K562 (cell line): ENCODE results near the gene SGMS1. TPM values are rescaled to one million over a fixed set of nuclear protein-coding genes. Genes with fewer than 3 reads are reported as not detected.

ENCODE experiments used
- ATAC-seq: fragments of 200-7000 bp; cut with Tn5 transposase; 3 replicates; pipeline ENCODE4 v1.9.1; 2020; ENCODE audit warnings: moderate library complexity
- BruUV-seq: library from RNA; stranded (reverse); fragments of 400-500 nt; replicated peaks from 2 replicates; lab custom pipeline; 2021; lab: Mats Ljungman, UMichigan
- CTCF ChIA-PET: fragments of 300-600 bp; formaldehyde crosslinking; extraction: SDS; loops from one replicate; lab custom pipeline; 2021; ENCODE audit warnings: low intra/inter-chr PET ratio; lab: Yijun Ruan, JAX
- POLR2A ChIA-PET: fragments of 300-600, 350-650 bp; sonication (Branson Sonifier 250); formaldehyde crosslinking; extraction: SDS; loops from one replicate; lab custom pipeline; 2021; ENCODE audit warnings: antibody characterized with exemption, inconsistent platforms; lab: Yijun Ruan, JAX
- DNase-seq, 4 experiments: peaks; one replicate each; pipeline versions ENCODE4 v3.0.0 to v3.0.0-alpha.2; 2011 to 2018; ENCODE audit warnings: low spot score in 3 of 4, mixed read lengths in 3 of 4; ENCODE audit errors: extremely low read depth in 1 of 4
- FAIRE-seq: peaks from 2 replicates; lab custom pipeline; 2011; peaks lifted over from hg19 to GRCh38; lab: Jason Lieb, UNC
- H2AFZ ChIP-seq: 2 replicates; pipeline ENCODE4 v1.6.0; 2011; ENCODE audit warnings: low read depth, low read length, control low read depth, inconsistent platforms
- H3K27ac ChIP-seq: fragments of 200-600 bp; 3 replicates; pipeline ENCODE4 v1.8.0; 2011; ENCODE audit warnings: low read depth, mild to moderate bottlenecking, control low read depth, inconsistent platforms, low read length, moderate library complexity, mixed read lengths; ENCODE audit errors: extremely low read depth
- H3K27me3 ChIP-seq, 2 experiments: fragments of 300-600 bp in 1 of 2; 2 replicates in 1 of 2; 3 replicates in 1 of 2; pipeline versions ENCODE4 v1.6.0 to v1.8.0; 2011; ENCODE audit warnings: inconsistent platforms in 2 of 2, low read length in 2 of 2, mild to moderate bottlenecking in 1 of 2, mixed read lengths in 1 of 2, moderate library complexity in 1 of 2; ENCODE audit not compliant: control insufficient read depth in 2 of 2, insufficient read depth in 2 of 2
- H3K36me3 ChIP-seq: fragments of 300-600 bp; 3 replicates; pipeline ENCODE4 v1.8.0; 2011; ENCODE audit warnings: mild to moderate bottlenecking, low read length, inconsistent platforms; ENCODE audit not compliant: control insufficient read depth, insufficient read depth
- H3K4me1 ChIP-seq, 2 experiments: fragments of 200-600 bp in 1 of 2; replicated peaks in 1 of 2; 2 replicates in 1 of 2; 3 replicates in 1 of 2; pipeline versions ENCODE4 v1.5.1 to v1.8.0; 2011; ENCODE audit warnings: inconsistent platforms in 2 of 2, low read length in 2 of 2, mild to moderate bottlenecking in 1 of 2, mixed read lengths in 1 of 2, moderate library complexity in 1 of 2; ENCODE audit not compliant: control insufficient read depth in 2 of 2, insufficient read depth in 2 of 2
- H3K4me2 ChIP-seq: 2 replicates; pipeline ENCODE4 v1.6.1; 2011; ENCODE audit warnings: low read length, control low read depth, inconsistent platforms, mixed read lengths; ENCODE audit not compliant: insufficient read depth
- H3K4me3 ChIP-seq: fragments of 200-600 bp; sonication (generic), shearing (Covaris generic); 2 replicates; pipeline ENCODE4 v1.5.1; 2016; ENCODE audit warnings: control low read depth, inconsistent platforms
- H3K79me2 ChIP-seq: fragments of 200-600 bp; 3 replicates; pipeline ENCODE4 v1.8.0; 2011; ENCODE audit warnings: low read length, inconsistent platforms; ENCODE audit not compliant: control insufficient read depth, insufficient read depth
- H3K9ac ChIP-seq, 2 experiments: 2 replicates each; pipeline versions ENCODE4 v1.6.0 to v1.6.1; 2011; ENCODE audit warnings: low read depth in 2 of 2, low read length in 2 of 2, control low read depth in 1 of 2, inconsistent platforms in 1 of 2, mild to moderate bottlenecking in 1 of 2, mixed read lengths in 1 of 2; ENCODE audit not compliant: insufficient read depth in 1 of 2
- H3K9me1 ChIP-seq: one replicate; pipeline ENCODE4 v1.6.0; 2011; ENCODE audit warnings: inconsistent platforms, mild to moderate bottlenecking, low read length, moderate library complexity; ENCODE audit not compliant: control insufficient read depth, insufficient read depth
- H3K9me3 ChIP-seq: replicated peaks from 2 replicates; pipeline ENCODE4 v1.5.1; 2011; ENCODE audit warnings: low read depth, low read length, inconsistent platforms; ENCODE audit not compliant: control insufficient read depth, insufficient read depth
- H4K20me1 ChIP-seq: replicated peaks from 2 replicates; pipeline ENCODE4 v1.6.1; 2011; ENCODE audit warnings: low read length, inconsistent platforms, mixed read lengths; ENCODE audit not compliant: control insufficient read depth, insufficient read depth
- ARID2 ChIP-seq: fragments of 450-650 bp; IDR thresholded peaks from 2 replicates; pipeline ENCODE4 v1.6.1; 2017; ENCODE audit warnings: antibody characterized with exemption, mild to moderate bottlenecking
- CAMTA2 ChIP-seq: fragments of 250-450 bp; sonication (Bioruptor Pico); conservative IDR thresholded peaks from 2 replicates; pipeline ENCODE4 v1.5.1; 2022
- CBFA2T3 ChIP-seq: fragments of 450-650 bp; IDR thresholded peaks from 2 replicates; pipeline ENCODE4 v1.6.1; 2017
- CREBBP ChIP-seq: IDR thresholded peaks from one replicate; pipeline ENCODE4 v1.6.1; 2012; ENCODE audit warnings: low read depth, mild to moderate bottlenecking, control low read depth, inconsistent platforms, low read length
- ERF ChIP-seq: fragments of 450-650 bp; formaldehyde crosslinking; IDR thresholded peaks from 2 replicates; pipeline ENCODE4 v1.4.0; 2020; ENCODE audit warnings: mild to moderate bottlenecking, mixed read lengths
- FOSL1 ChIP-seq: fragments of 200-800 bp; sonication (Bioruptor generic); conservative IDR thresholded peaks from 2 replicates; pipeline ENCODE4 v1.6.1; 2016; ENCODE audit warnings: missing genetic modification characterization, missing compliant biosample characterization
- MTA3 ChIP-seq: fragments of 450-650 bp; formaldehyde crosslinking; IDR thresholded peaks from 2 replicates; pipeline ENCODE4 v1.6.1; 2017; ENCODE audit warnings: mild to moderate bottlenecking, borderline replicate concordance
- RERE ChIP-seq: sonication (generic); formaldehyde crosslinking; IDR thresholded peaks from 2 replicates; pipeline ENCODE4 v1.8.0; 2023; ENCODE audit warnings: missing genetic modification reagents, mild to moderate bottlenecking, borderline replicate concordance
- SMARCA5 ChIP-seq: fragments of 450-650 bp; IDR thresholded peaks from 2 replicates; pipeline ENCODE4 v1.6.1; 2016
- SNRNP70 ChIP-seq: fragments of 200-400 bp; formaldehyde crosslinking; optimal IDR thresholded peaks from 2 replicates; pipeline ENCODE3; 2017; ENCODE audit warnings: low read depth, low read length
- TAF9B ChIP-seq: fragments of 450-650 bp; IDR thresholded peaks from 2 replicates; pipeline ENCODE4 v1.6.1; 2018; ENCODE audit warnings: mild to moderate bottlenecking; ENCODE audit not compliant: partially characterized antibody
- WGBS: fragments of 100-300 bp; shearing (Covaris generic); methylation state at CpG from one replicate; pipeline ENCODE4 v1.1.6; 2016; ENCODE audit warnings: low coverage, mixed read lengths; ENCODE audit not compliant: insufficient coverage; ENCODE audit errors: missing lambda C conversion rate; 5-methylcytosine and 5-hydroxymethylcytosine counted together
- in situ Hi-C: fragments of 300-500 bp; cut with MboI; formaldehyde crosslinking; loops from 4 replicates; pipeline ENCODE4 v1.15.0; 2018; ENCODE audit warnings: inconsistent platforms, mixed read lengths
- intact Hi-C: fragments of 100-400 bp; cut with micrococcal nuclease; formaldehyde crosslinking; loops from 2 replicates; pipeline ENCODE4 v1.14.2; 2022
- polyA plus RNA-seq, 8 experiments: library from polyadenylated mRNA; depleted of rRNA in 4 of 8; stranded (reverse) in 5 of 8; unstranded in 3 of 8; fragments of >200 nt; fragmentation: Nextera tagmentation in 2 of 8; fragmentation: Illumina TruSeq in 1 of 8; extraction: Ambion mirVana in 2 of 8; extraction: Trizol in 1 of 8; gene quantifications; 2 replicates each; pipeline versions ENCODE4 v1.2.1 to v1.2.3, GENCODE V29; 2011 to 2014; ENCODE audit warnings: inconsistent platforms in 1 of 8, missing spikeins in 1 of 8
- total RNA-seq, 7 experiments: library from RNA; depleted of rRNA in 6 of 7; stranded (reverse); fragments of >200 nt in 6 of 7; fragmentation: Illumina TruSeq in 2 of 7; extraction: Trizol in 2 of 7; gene quantifications; 2 replicates each; pipeline versions ENCODE4 v1.2.1 to v1.2.3, GENCODE V29; 2011 to 2021; ENCODE audit warnings: low replicate concordance in 1 of 7
- TF ChIP-seq, protein P1 (sequence below): sonication (generic); formaldehyde crosslinking; IDR thresholded peaks from 2 replicates; pipeline ENCODE4 v1.8.0; 2022; ENCODE audit warnings: mild to moderate bottlenecking, low read depth, missing genetic modification reagents

Gene SGMS1
- total and polyA plus RNA-seq, 9 of the 15 experiments (the other 6 are each of a cell fraction or from before 2014, with no cell fraction given) = 22.6 to 232 (median 82.2) TPM

DNA sequence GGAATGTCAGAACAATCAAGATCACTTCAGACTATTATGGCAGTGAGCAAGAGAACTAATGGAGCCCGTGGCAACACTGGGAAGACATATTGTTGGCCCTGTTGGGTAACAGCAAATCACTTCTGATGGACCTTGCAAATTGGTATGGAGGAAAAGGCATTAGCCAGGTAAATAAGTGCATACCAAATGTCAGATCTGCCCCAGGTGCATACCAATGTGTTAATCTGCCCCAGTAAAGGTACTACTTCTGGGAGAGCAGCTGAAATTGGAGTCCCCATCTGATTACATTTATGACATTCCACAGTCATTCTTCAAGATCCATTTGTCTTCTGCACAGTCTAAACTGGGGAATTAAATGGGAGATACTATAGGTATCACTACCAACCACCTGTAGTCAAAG is 3.7 kb upstream of the SGMS1 start:
- H3K4me1 ChIP-seq = peaks cover 4 to 30% of the 10 kb centered on the region in 2 experiments; a peak in 4 of 5 replicates
- no peak for ATAC-seq
- no peak for DNase-seq
- TF ChIP-seq TAF9B (no peak), FOSL1 (tag) (no peak), SNRNP70 (no peak), ERF (CRISPR knock-in tag) (no peak), CBFA2T3 (no peak), MTA3 (no peak), CREBBP (no peak), SMARCA5 (no peak), RERE (CRISPR knock-in tag) (no peak), CAMTA2 (no peak), ARID2 (no peak)
- TF ChIP-seq, protein P1, sequence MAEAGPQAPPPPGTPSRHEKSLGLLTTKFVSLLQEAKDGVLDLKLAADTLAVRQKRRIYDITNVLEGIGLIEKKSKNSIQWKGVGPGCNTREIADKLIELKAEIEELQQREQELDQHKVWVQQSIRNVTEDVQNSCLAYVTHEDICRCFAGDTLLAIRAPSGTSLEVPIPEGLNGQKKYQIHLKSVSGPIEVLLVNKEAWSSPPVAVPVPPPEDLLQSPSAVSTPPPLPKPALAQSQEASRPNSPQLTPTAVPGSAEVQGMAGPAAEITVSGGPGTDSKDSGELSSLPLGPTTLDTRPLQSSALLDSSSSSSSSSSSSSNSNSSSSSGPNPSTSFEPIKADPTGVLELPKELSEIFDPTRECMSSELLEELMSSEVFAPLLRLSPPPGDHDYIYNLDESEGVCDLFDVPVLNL (CRISPR knock-in tag) = no peak
- WGBS = 81% methylated on average over 1 of the region's 1 CpG
- no peak overlapping the region for H2AFZ ChIP-seq
- H3K9ac ChIP-seq = no peak overlapping the region
- CTCF ChIA-PET = no interaction called here
- intact Hi-C loops = no loop called here
- no peaks in the 10 kb centered on the region for H3K27me3 ChIP-seq
- H3K4me2 ChIP-seq = no peak overlapping the region
- in situ Hi-C loops = no loop called here
- POLR2A ChIA-PET = interaction anchor here (2.6 kb wide), 1 partner anchor 10 kb away, joined by 7 read pairs; no protein-coding TSS in a partner anchor
- H4K20me1 ChIP-seq = 0 out of 2 replicates have a peak, but pooled peaks cover under 1% of the 10 kb centered on the region
- BruUV-seq = no TSS peak
- no peak overlapping the region for H3K27ac ChIP-seq
- no peak for FAIRE-seq
- no peaks in the 10 kb centered on the region for H3K36me3 ChIP-seq
- no peaks in the 10 kb centered on the region for H3K9me3 ChIP-seq
- no peaks in the 10 kb centered on the region for H3K9me1 ChIP-seq
- H3K4me3 ChIP-seq = no peak overlapping the region
- peaks cover 25% of the 10 kb centered on the region for H3K79me2 ChIP-seq
